Embryonic facial prominence (tissue), 1 donor: ENCODE data around the gene PSD.

ENCODE experiments used
- DNase-seq: peaks from one replicate; pipeline ENCODE4 v3.0.0-alpha.2; 2016; ENCODE audit errors: extremely low spot score

The PSD gene

DNA sequence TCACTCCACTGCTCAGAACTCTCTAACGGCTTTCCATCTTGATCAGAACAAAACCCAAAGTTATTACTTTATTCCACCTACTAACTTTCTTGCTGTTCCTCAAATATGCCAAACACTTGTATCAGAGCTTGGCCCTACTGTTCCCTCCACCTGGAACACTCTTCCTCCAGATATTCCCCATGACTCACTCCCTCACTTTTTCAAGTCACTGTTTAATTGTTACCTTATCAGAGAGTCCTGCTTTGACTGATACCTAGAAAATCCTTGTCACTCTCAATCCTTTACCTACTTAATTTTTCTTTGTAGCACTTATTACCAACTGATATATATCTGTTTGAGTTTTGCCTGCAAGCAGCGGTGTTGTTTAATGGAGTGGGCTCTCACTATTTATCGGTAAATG is 28.7 kb downstream of the PSD start:
- DNase-seq = no peak

DNA sequence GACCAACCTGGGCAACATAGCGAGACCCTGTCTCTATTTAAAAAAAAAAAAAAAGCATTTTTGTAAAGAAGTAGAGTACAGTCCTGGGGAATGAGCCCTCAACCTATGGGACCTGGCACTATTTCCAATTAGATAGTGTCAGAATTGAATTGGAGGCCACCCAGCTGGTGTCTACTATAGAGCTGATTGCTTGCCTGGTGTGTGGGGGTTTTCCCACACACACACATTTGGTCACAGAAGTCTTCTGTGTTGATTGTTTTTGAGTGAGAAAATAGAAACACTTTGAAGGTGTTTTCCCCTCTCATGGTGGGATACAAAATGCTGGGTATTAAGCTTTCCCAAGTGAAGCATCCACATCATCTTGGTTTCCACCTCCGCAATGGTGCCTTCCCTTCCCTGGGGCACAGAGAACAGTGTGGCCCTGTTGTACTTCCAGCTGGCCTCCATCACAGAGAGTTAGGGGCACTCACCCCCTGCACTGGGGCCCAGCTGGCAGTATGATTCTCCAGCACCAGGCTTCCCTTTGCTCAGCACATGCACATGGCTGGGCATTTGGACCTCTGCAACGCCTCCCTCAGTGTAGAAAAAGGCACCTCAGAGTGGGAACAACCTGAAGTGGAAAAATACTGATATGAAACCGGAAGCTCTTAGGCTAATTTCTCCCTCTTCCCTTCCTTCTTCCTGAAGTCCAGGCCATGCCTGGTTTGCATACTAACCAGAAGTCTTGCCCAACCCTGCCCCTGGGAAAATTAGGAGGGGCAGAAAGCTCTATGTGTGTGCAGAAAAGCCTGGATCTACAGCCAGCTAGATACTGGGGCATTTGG is 33.8 kb downstream of the PSD start:
- DNase-seq = no peak

- DNase-seq = no peak
Measured at GRCh38 chr10:102384053-102384452, 34.5 kb downstream of the PSD start.

GRCh38 chr10:102382871-102383270 is 35.7 kb downstream of the PSD start:
- DNase-seq = no peak

DNA sequence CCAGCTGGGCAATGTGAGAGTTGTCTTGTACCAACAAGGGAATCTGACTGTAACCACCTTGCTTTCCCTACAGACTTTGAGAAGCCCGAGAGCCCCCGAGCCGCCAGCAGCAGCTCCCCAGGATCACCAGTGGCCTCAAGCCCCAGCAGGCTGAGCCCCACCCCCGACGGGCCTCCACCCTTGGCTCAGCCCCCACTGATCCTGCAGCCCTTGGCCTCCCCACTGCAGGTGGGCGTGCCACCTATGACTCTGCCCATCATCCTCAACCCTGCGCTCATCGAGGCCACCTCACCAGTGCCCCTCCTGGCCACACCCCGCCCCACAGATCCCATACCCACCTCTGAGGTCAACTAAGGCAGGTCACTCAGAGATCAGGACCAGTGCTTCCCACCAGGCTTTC is 36.6 kb downstream of the PSD start:
- no peak for DNase-seq

DNA sequence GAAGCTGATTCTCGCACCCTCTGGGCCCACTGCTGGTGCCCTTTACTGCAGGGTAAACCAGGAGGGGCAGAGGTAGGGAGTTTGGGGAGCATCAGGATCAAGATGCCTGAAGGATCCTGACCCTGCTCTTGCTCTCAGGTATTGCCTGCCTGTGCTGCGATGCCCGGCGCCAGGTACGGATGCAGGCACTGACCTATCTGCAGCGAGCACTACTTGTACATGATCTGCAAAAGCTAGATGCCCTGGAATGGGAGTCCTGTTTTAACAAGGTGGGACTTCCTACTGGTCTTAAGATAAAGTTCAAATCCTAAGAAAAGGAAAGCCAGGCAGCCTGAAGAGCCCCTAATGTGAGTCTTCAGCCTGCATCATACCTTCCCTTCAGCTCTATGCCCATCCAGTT is 39.2 kb downstream of the PSD start:
- DNase-seq = no peak

- no peak for DNase-seq
Measured at GRCh38 chr10:102376901-102377300, 41.7 kb downstream of the PSD start.

- DNase-seq = no peak
Measured at GRCh38 chr10:102375867-102376266, 42.7 kb downstream of the PSD start.

DNA sequence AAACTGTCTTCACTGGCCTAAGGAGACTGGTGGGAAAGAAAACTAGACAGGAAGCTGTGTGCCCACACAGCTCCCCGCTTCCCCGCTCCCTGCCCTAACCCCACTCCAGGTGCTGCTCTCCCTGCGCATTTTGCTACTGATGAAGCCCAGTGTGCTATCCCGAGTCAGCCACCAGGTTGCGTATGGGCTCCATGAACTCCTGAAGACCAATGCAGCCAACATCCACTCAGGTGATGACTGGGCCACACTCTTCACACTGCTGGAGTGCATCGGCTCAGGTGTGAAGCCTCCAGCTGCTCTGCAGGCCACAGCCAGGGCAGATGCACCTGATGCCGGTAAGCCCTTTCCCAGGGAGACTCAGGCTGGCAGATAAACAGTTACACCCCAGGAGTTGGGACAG is 43.3 kb downstream of the PSD start:
- no peak for DNase-seq

DNA sequence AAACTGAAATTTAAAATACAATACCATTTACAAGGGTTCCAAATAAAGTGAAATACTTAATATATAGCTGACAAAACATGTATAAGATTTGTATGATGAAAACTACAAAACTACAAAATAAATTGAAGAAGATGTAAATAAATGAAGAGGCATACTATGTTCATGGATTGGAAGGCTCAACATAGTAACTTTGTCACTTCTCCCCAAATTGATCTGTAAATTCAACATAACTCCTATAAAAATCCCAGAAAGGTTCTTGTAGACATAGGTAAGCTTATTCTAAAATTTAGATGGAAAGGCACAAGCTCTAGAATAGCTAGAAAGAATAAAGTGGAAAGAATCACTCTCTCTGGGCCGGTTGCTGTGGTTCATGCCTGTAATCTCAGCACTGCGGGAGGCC is 47.3 kb downstream of the PSD start:
- DNase-seq = no peak

- DNase-seq = no peak
Measured at GRCh38 chr10:102368077-102368476, 50.5 kb downstream of the PSD start.

GRCh38 chr10:102367441-102367840 is 51.1 kb downstream of the PSD start:
- DNase-seq = no peak

DNA sequence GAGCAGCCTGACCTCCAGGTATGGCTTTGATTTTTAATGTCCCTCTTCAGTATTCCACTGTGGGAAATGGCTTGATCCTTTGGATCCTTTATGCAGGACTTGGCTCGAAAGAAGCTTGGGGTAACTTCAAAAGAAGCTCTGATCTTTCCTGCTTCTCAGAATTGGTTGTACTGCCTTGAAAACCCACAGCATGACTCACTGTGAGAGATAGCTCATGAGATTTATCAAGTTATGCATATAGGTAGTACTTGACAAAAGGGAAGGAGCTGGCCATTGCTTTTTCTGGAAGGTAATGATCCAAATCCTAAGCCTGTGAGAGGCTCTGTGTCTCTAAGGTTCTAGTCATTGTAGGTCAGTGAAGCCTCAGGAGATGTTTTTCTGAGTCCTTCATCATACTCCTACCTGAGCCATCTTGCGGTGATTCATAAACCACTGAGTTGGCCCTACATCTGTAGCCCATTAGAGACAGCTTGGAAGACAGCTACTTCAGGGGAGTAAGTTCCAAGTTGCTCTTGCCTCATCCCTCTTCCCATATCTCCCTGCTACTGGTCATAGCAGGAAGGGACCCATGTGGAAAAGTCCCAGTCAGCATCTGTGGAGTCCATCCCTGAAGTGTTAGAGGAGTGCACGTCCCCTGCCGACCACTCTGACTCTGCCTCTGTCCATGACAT is 59.7 kb downstream of the PSD start:
- no peak for DNase-seq

- no peak for DNase-seq
Measured at GRCh38 chr10:102354451-102354850, 64.1 kb downstream of the PSD start.
